Neural progenitor cell (in vitro differentiated cells): ENCODE data around the gene KRT7. TPM values are rescaled to one million over a fixed set of nuclear protein-coding genes. Genes with fewer than 3 reads are reported as not detected.

Experiments used
- DNase-seq: peaks from one replicate; pipeline ENCODE4 v3.0.0-alpha.2; 2016; ENCODE audit warnings: low spot score
- H2AFZ ChIP-seq: fragments of 200-600 bp; sonication (generic); replicated peaks from 2 replicates; pipeline ENCODE4 v1.6.1; 2016; ENCODE audit warnings: antibody characterized with exemption
- H3F3A ChIP-seq: fragments of 200-600 bp; sonication (generic); 2 replicates; pipeline ENCODE4 v1.6.1; 2016; ENCODE audit warnings: antibody characterized with exemption, low read depth
- H3K27ac ChIP-seq: fragments of 200-600 bp; sonication (generic); 2 replicates; pipeline ENCODE4 v1.5.1; 2016; ENCODE audit warnings: mild to moderate bottlenecking
- H3K27me3 ChIP-seq: fragments of 200-600 bp; sonication (generic); 2 replicates; pipeline ENCODE4 v1.6.1; 2016; ENCODE audit warnings: mild to moderate bottlenecking, moderate library complexity
- H3K36me3 ChIP-seq: fragments of 200-600 bp; sonication (generic); 2 replicates; pipeline ENCODE4 v1.5.1; 2016
- H3K4me1 ChIP-seq: fragments of 200-600 bp; sonication (generic); 2 replicates; pipeline ENCODE4 v1.6.1; 2016; ENCODE audit warnings: mixed run types
- H3K4me2 ChIP-seq: fragments of 200-600 bp; sonication (generic); 2 replicates; pipeline ENCODE4 v1.6.1; 2016
- H3K4me3 ChIP-seq: fragments of 200-600 bp; sonication (generic); 2 replicates; pipeline ENCODE4 v1.5.1; 2016
- H3K79me2 ChIP-seq: fragments of 200-600 bp; sonication (generic); 2 replicates; pipeline ENCODE4 v1.6.1; 2016; ENCODE audit warnings: low read depth
- H3K9ac ChIP-seq: fragments of 200-600 bp; sonication (generic); 2 replicates; pipeline ENCODE4 v1.6.1; 2016
- H3K9me3 ChIP-seq: fragments of 200-600 bp; sonication (generic); 2 replicates; pipeline ENCODE4 v1.5.1; 2016; ENCODE audit warnings: low read depth
- H4K20me1 ChIP-seq: fragments of 200-600 bp; sonication (generic); 2 replicates; pipeline ENCODE4 v1.6.1; 2016; ENCODE audit warnings: low read depth
- H3K27ac Mint-ChIP-seq: 3 replicates; pipeline ENCODE4 v1.8.0; 2021; ENCODE audit warnings: mixed read lengths
- H3K27me3 Mint-ChIP-seq: 2 replicates; pipeline ENCODE4 v1.8.0; 2022; ENCODE audit warnings: low read depth, mild to moderate bottlenecking, inconsistent platforms, moderate library complexity, mixed read lengths; ENCODE audit not compliant: insufficient read depth
- H3K36me3 Mint-ChIP-seq: 3 replicates; pipeline ENCODE4 v1.8.0; 2021; ENCODE audit warnings: mixed read lengths
- H3K4me1 Mint-ChIP-seq: 3 replicates; pipeline ENCODE4 v1.8.0; 2021; ENCODE audit warnings: mixed read lengths
- H3K4me3 Mint-ChIP-seq: 3 replicates; pipeline ENCODE4 v1.8.0; 2021; ENCODE audit warnings: mild to moderate bottlenecking, moderate library complexity, mixed read lengths
- H3K9me3 Mint-ChIP-seq: 3 replicates; pipeline ENCODE4 v1.8.0; 2020; ENCODE audit warnings: mixed read lengths
- CTCF ChIP-seq: fragments of 200-600 bp; sonication (generic); IDR thresholded peaks from 2 replicates; pipeline ENCODE4 v1.5.1; 2017; ENCODE audit warnings: antibody characterized with exemption, mild to moderate bottlenecking
- EZH2 ChIP-seq: fragments of 200-600 bp; sonication (generic); IDR thresholded peaks from 2 replicates; pipeline ENCODE4 v1.6.1; 2017; ENCODE audit warnings: antibody characterized with exemption, mild to moderate bottlenecking, moderate library complexity
- EZH2phosphoT487 ChIP-seq: fragments of 200-600 bp; sonication (generic); IDR thresholded peaks from 2 replicates; pipeline ENCODE4 v1.6.1; 2017; ENCODE audit warnings: antibody characterized with exemption
- total RNA-seq: library from RNA; depleted of rRNA; stranded (reverse); fragments of >200 nt; gene quantifications from 2 replicates; pipeline ENCODE4 v1.2.3, GENCODE V29; 2015; ENCODE audit warnings: low replicate concordance

KRT7 gene
- total RNA-seq, 1 donor from 2014 or later = not detected

GRCh38 chr12:52296572-52297215 is 63.7 kb downstream of the KRT7 start:
- H3K9me3 ChIP-seq = no peaks in the 10 kb centered on the region
- H3K4me1 ChIP-seq = no peaks in the 10 kb centered on the region
- H3K36me3 ChIP-seq = no peaks in the 10 kb centered on the region
- no peaks in the 10 kb centered on the region for H3K79me2 ChIP-seq
- Mint-ChIP-seq H3K9me3 (no peaks in the 10 kb centered on the region), H3K27me3 (peaks cover 15% of the 10 kb centered on the region), H3K36me3 (no peaks in the 10 kb centered on the region), H3K4me3 (no peak overlapping the region), H3K27ac (no peak overlapping the region), H3K4me1 (no peaks in the 10 kb centered on the region)
- no peak overlapping the region for H3K9ac ChIP-seq
- no peak for TF ChIP-seq EZH2
- no peak for TF ChIP-seq EZH2phosphoT487
- no peak for TF ChIP-seq CTCF
- H2AFZ ChIP-seq = no peak overlapping the region
- no peaks in the 10 kb centered on the region for H4K20me1 ChIP-seq
- no peak overlapping the region for H3K27ac ChIP-seq
- H3K27me3 ChIP-seq = peaks cover 58% of the 10 kb centered on the region
- no peak overlapping the region for H3K4me3 ChIP-seq
- H3F3A ChIP-seq = no peaks in the 10 kb centered on the region
- no peak for DNase-seq
- H3K4me2 ChIP-seq = no peak overlapping the region

Other genes starting within 250 kb of the KRT7 start
- gene TAMALIN, start 226.3 kb upstream of the KRT7 start, total RNA-seq = 1.1 and 7.4 TPM in 2 replicates
- 8.2 and 13.0 TPM in 2 replicates for gene NR4A1, start 181.8 kb upstream of the KRT7 start, total RNA-seq
- 19.8 and 33.7 TPM in 2 replicates for gene ATG101, start 163.3 kb upstream of the KRT7 start, total RNA-seq
- gene SMIM41, start 153.5 kb upstream of the KRT7 start, total RNA-seq = not detected in 2 replicates
- gene KRT80, start 41.2 kb upstream of the KRT7 start, total RNA-seq = 0.12 TPM in 1 of 2 replicates, not detected in the other
- not detected in 2 replicates for gene KRT86, start 41.4 kb downstream of the KRT7 start, total RNA-seq
- 0.09 TPM in 1 of 2 replicates, not detected in the other for gene KRT81, start 58.3 kb downstream of the KRT7 start, total RNA-seq
- not detected in 2 replicates for gene KRT83, start 88.2 kb downstream of the KRT7 start, total RNA-seq
- gene KRT85, start 134.2 kb downstream of the KRT7 start, total RNA-seq = not detected in 2 replicates
- gene KRT84, start 152.4 kb downstream of the KRT7 start, total RNA-seq = not detected in 2 replicates
- not detected in 2 replicates for gene KRT82, start 173.1 kb downstream of the KRT7 start, total RNA-seq
- gene KRT75, start 201.1 kb downstream of the KRT7 start, total RNA-seq = not detected in 2 replicates
- gene KRT6B, start 218.9 kb downstream of the KRT7 start, total RNA-seq = not detected in 2 replicates
- gene KRT6C, start 240.6 kb downstream of the KRT7 start, total RNA-seq = not detected in 2 replicates